Measurements from ENCODE around the gene LZTS2.

DNA sequence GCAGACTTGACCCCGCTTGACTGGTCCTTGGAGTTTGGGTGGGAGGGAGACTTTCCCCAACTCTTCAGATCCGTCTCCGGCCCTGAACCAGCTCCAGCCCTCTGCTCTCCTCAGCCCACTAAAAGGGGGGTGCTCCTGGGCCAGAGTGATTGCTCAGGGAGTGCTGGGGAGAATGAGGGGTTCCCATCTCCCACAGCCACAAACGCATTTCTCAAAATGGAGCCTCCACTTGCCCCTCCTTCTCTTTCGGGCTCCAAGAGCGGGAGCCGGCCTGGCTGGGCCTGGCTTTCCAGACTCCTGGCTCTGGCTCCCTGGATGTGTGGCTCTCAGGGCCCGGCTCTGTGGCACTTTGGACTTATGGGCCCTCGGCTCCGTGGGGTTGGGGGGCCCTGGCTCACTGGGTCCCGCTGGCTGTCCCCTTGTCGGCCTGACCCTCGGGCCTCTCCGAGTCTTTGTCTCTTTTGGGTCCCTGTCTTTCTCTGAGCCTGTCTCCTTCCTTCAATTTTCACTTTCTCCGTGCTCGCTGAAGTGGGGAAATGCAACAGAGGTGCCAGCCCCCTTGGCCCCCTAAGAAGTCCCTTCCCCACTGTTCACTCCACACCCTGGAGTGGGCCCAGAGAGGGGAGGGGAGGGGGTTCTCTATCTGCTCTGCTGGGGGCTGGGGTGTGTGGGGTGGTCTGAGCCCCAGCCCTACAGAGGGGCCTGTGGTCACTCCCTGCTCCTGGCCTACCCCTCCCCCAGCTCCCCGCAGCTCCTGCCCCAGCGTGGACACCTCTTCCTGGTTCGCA, 713 bp downstream of the LZTS2 start:
- TF ChIP-seq ZNF8 (CRISPR knock-in tag; IDR thresholded peaks at IDR 0.05) (no peak), SNAI2 (CRISPR knock-in tag; IDR thresholded peaks at IDR 0.05) (no peak), OSR1 (CRISPR knock-in tag; IDR thresholded peaks at IDR 0.05) (no peak), ISL1 (CRISPR knock-in tag; IDR thresholded peaks at IDR 0.05) (no peak), BACH2 (CRISPR knock-in tag; IDR thresholded peaks at IDR 0.05; ENCODE audit: borderline replicate concordance) (no peak), ZFP30 (CRISPR knock-in tag; IDR thresholded peaks at IDR 0.05) (no peak), ARNTL (CRISPR knock-in tag; IDR thresholded peaks at IDR 0.05; ENCODE audit: borderline replicate concordance, low read depth) (no peak)

Measured in SK-N-SH treated with all-trans-retinoic acid at 6 μM for 48 hours (cell line).